Smooth muscle cell (in vitro differentiated cells): ENCODE data around the gene TAGLN2. TPM values are rescaled to one million over a fixed set of nuclear protein-coding genes. Genes with fewer than 3 reads are reported as not detected.
A peak's percentile ranks its signal among the peaks of the same experiment; 100 is the strongest.

Experiments used
- DNase-seq: peaks from one replicate; lab custom pipeline; 2025; ENCODE audit not compliant: unreplicated experiment; lab: John Stamatoyannopoulos, UW
- H2AFZ ChIP-seq: fragments of 200-600 bp; sonication (generic); 2 replicates; pipeline ENCODE4 v1.6.0; 2016; ENCODE audit warnings: antibody characterized with exemption, low read depth, mild to moderate bottlenecking
- H3F3A ChIP-seq: fragments of 200-600 bp; sonication (generic); 2 replicates; pipeline ENCODE4 v1.6.0; 2017; ENCODE audit warnings: antibody characterized with exemption, low read depth
- H3K27ac ChIP-seq: fragments of 200-600 bp; sonication (generic); 2 replicates; pipeline ENCODE4 v1.5.1; 2016; ENCODE audit warnings: low read depth, mild to moderate bottlenecking
- H3K27me3 ChIP-seq: fragments of 200-600 bp; sonication (generic); 2 replicates; pipeline ENCODE4 v1.6.1; 2016; ENCODE audit warnings: low read depth, mild to moderate bottlenecking
- H3K36me3 ChIP-seq: fragments of 200-600 bp; sonication (generic); 2 replicates; pipeline ENCODE4 v1.5.1; 2016; ENCODE audit warnings: low read depth
- H3K4me1 ChIP-seq: fragments of 200-600 bp; sonication (generic); 2 replicates; pipeline ENCODE4 v1.5.1; 2016; ENCODE audit warnings: low read depth
- H3K4me2 ChIP-seq: fragments of 200-600 bp; sonication (generic); 2 replicates; pipeline ENCODE4 v1.6.0; 2016; ENCODE audit warnings: mild to moderate bottlenecking
- H3K4me3 ChIP-seq: fragments of 200-600 bp; sonication (generic); 2 replicates; pipeline ENCODE4 v1.5.1; 2016; ENCODE audit warnings: mild to moderate bottlenecking
- H3K79me2 ChIP-seq: fragments of 200-600 bp; sonication (generic); 2 replicates; pipeline ENCODE4 v1.6.0; 2016; ENCODE audit warnings: low read depth, mild to moderate bottlenecking
- H3K9ac ChIP-seq: fragments of 200-600 bp; sonication (generic); 2 replicates; pipeline ENCODE4 v1.6.0; 2016; ENCODE audit warnings: low read depth
- H3K9me3 ChIP-seq: fragments of 200-600 bp; sonication (generic); replicated peaks from 2 replicates; pipeline ENCODE4 v1.5.1; 2016; ENCODE audit warnings: low read depth
- H4K20me1 ChIP-seq: fragments of 200-600 bp; sonication (generic); 2 replicates; pipeline ENCODE4 v1.6.0; 2016; ENCODE audit warnings: low read depth
- WGBS: methylation state at CpG from one replicate; pipeline ENCODE4 v1.1.7; 2016; ENCODE audit warnings: low lambda C conversion rate; 5-methylcytosine and 5-hydroxymethylcytosine counted together
- polyA plus RNA-seq: library from polyadenylated mRNA; unstranded; fragments of >200 nt; fragmentation: Nextera tagmentation; extraction: Ambion mirVana; gene quantifications from 2 replicates; pipeline ENCODE4 v1.2.1, GENCODE V29; 2016
- total RNA-seq: library from RNA; depleted of rRNA; stranded (reverse); fragments of >200 nt; gene quantifications from 2 replicates; pipeline ENCODE4 v1.2.3, GENCODE V29; 2014
- TF ChIP-seq, protein P1 (sequence below): fragments of 200-600 bp; sonication (generic); IDR thresholded peaks from 2 replicates; pipeline ENCODE4 v1.5.1; 2017; ENCODE audit warnings: borderline replicate concordance, mild to moderate bottlenecking, antibody characterized with exemption; ENCODE audit not compliant: insufficient read depth, poor library complexity, severe bottlenecking

TAGLN2 gene
- total and polyA plus RNA-seq, 2 experiments from 2014 or later = 408 to 1,005 TPM

DNA sequence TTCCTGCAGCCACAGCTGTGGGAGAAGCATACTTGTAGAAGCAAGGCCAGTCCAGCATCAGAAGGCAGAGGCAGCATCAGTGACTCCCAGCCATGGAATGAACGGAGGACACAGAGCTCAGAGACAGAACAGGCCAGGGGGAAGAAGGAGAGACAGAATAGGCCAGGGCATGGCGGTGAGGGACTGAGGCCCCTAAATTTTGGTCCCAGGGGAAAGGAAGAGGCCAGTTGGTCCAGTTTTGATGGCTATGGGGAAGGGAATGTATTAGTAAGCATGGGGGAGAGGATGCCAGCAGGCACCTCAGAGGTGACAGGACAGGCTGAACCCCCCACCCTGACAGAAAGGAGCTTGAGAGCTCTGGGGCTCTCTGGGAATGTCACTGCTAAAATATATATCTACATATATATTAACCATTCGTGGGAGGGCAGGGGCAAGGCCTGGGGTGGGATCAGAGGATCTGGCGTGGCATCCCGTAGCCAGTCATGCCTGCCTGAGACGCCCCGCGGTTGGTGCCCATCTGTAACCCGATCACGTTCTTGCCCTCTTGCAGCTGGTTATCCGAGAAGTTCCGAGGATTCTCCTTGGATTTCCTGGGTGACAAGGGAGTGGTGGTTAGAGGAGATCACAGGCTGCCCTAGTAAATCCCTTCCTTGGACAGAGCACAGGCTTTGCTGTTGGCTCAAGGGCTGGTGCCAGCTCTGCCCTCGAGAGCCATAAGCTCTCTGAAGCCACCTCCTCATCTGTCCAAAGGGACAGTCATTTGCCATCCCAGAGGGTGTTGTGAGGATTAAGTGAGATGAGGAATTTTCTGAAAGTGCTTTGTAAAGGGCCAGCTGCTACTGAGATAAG lies 6.7 kb downstream of the TAGLN2 start:
- TF ChIP-seq, protein P1, sequence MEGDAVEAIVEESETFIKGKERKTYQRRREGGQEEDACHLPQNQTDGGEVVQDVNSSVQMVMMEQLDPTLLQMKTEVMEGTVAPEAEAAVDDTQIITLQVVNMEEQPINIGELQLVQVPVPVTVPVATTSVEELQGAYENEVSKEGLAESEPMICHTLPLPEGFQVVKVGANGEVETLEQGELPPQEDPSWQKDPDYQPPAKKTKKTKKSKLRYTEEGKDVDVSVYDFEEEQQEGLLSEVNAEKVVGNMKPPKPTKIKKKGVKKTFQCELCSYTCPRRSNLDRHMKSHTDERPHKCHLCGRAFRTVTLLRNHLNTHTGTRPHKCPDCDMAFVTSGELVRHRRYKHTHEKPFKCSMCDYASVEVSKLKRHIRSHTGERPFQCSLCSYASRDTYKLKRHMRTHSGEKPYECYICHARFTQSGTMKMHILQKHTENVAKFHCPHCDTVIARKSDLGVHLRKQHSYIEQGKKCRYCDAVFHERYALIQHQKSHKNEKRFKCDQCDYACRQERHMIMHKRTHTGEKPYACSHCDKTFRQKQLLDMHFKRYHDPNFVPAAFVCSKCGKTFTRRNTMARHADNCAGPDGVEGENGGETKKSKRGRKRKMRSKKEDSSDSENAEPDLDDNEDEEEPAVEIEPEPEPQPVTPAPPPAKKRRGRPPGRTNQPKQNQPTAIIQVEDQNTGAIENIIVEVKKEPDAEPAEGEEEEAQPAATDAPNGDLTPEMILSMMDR = no peak
- Histone ChIP-seq H3K4me1 (peaks cover 36% of the 10 kb centered on the region), H3K4me2 (peak overlapping the region; percentile 13), H3K36me3 (no peaks in the 10 kb centered on the region), H3K9ac (no peak overlapping the region), H3F3A (peaks cover 65% of the 10 kb centered on the region), H4K20me1 (peaks cover 68% of the 10 kb centered on the region), H3K4me3 (no peak overlapping the region), H3K27me3 (no peaks in the 10 kb centered on the region), H3K9me3 (no peaks in the 10 kb centered on the region), H2AFZ (no peak overlapping the region), H3K79me2 (peaks cover 46% of the 10 kb centered on the region), H3K27ac (peak overlapping the region; percentile 84)
- 84% methylated on average over 12 of the region's 13 CpGs for WGBS
- no peak for DNase-seq

DNA sequence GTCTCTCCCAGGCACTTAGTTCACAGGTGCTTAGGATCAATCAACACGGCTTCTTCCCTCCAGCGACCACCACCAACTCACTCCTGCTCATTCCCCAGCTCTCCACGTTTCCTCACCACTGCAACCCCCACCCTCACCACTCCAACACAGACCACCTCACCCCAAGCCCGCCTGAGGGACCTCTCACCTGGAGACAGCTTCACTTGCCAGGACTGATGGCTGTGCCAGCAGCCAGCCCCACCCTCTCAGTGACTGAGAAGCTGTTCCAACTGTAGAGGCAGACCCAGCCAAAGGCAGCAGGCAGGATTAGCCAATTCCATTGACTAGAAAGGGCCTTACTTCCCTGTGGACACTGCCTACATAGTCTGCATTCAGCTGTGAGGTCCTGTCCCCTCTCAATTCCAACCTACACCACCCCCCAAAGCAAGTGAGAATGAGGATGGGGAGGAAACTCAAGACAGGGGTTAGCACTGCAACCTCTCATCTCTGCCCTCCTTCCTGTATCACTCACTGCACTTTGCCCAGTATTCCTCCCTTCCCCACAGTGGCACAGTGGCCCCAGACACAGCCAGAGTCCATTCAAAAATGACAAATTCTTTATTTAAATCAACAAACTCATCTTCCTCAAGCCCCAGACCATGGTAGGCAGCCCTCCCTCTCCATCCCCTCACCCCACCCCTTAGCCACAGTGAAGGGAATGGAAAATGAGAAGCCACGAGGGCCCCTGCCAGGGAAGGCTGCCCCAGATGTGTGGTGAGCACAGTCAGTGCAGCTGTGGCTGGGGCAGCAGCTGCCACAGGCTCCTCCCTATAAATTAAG lies 7.6 kb downstream of the TAGLN2 start:
- TF ChIP-seq, protein P1 = no peak
- 73% methylated on average over 5 of the region's 5 CpGs for WGBS
- Histone ChIP-seq H4K20me1 (peaks cover 65% of the 10 kb centered on the region), H3K4me1 (peaks cover 29% of the 10 kb centered on the region), H2AFZ (no peak overlapping the region), H3K79me2 (peaks cover 37% of the 10 kb centered on the region), H3K27me3 (no peaks in the 10 kb centered on the region), H3K4me3 (no peak overlapping the region), H3K9ac (no peak overlapping the region), H3F3A (peaks cover 66% of the 10 kb centered on the region), H3K4me2 (peak overlapping the region; percentile 13), H3K27ac (peak overlapping the region; percentile 84), H3K9me3 (no peaks in the 10 kb centered on the region), H3K36me3 (no peaks in the 10 kb centered on the region)
- no peak for DNase-seq

DNA sequence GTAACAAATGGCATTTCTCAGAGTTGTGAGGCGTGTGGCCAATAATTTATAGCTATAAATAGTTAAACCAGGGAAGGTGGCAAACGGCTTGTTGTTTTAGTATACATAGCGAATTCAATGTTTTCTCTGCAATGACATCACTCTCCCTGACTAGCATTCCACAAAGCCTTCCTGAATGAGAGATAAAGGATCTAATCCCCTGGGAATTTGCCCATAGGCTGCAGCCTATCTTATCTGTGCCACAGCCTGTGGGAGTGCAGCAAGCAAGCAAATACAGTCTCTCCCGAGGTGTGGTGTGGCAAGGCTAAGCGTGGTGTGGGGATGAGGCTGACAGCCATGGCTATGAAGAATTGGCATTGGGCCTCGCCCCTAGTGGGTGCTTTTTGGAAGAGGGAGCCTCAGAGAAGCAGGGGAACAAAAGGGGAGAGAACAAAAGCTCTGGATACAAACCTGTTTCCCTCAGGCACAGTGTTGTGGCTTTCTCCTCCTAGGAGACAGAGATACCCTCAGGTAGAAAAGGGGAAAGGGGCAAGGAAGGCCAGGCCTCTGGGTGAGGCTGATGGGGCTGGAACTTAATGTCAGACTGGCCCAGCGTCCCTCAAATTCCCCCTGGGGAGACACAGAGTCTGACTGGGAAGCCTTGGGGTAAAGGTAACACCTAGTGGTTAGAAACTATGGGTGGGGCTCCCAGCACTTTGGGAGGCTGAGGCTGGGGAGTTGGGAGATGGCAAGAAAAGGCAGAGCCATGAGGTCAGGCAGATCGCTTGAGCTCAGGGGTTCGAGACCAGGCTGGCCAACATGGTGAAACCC lies 8.9 kb downstream of the TAGLN2 start:
- peak overlapping the region; percentile 84 for H3K27ac ChIP-seq
- H3F3A ChIP-seq = peaks cover 56% of the 10 kb centered on the region
- no peak for DNase-seq
- peaks cover 24% of the 10 kb centered on the region for H3K79me2 ChIP-seq
- H3K36me3 ChIP-seq = no peaks in the 10 kb centered on the region
- peak overlapping the region; percentile 49 for H3K9ac ChIP-seq
- TF ChIP-seq, protein P1 = no peak
- H3K27me3 ChIP-seq = no peaks in the 10 kb centered on the region
- no peak overlapping the region for H2AFZ ChIP-seq
- H3K4me3 ChIP-seq = no peak overlapping the region
- WGBS = 30% methylated on average over 9 of the region's 9 CpGs
- H3K4me1 ChIP-seq = peaks cover 26% of the 10 kb centered on the region
- peaks cover 52% of the 10 kb centered on the region for H4K20me1 ChIP-seq
- no peaks in the 10 kb centered on the region for H3K9me3 ChIP-seq
- peak overlapping the region; percentile 60 for H3K4me2 ChIP-seq
